ENCODE data around the gene GNAQ.

The GNAQ gene

GRCh38 chr9:77988630-77989029 is 43.0 kb downstream of the GNAQ start:
- no peak overlapping the region for H3K27ac ChIP-seq (ENCODE audit: low read depth, low read length)
- H3K27me3 ChIP-seq (ENCODE audit: control insufficient read depth, low read length): 0 out of 2 replicates have a peak, but pooled peaks cover 2% of the 10 kb centered on the region
- H3K36me3 ChIP-seq (ENCODE audit: control insufficient read depth, low read length): no peaks in the 10 kb centered on the region
- no peaks in the 10 kb centered on the region for H3K9me2 ChIP-seq (replicated peaks; ENCODE audit: control insufficient read depth, low read length)
- no peaks in the 10 kb centered on the region for H3K79me2 ChIP-seq (ENCODE audit: control insufficient read depth, low read length)
- TF ChIP-seq EZH2phosphoT487 (IDR thresholded peaks at IDR 0.05; ENCODE audit: borderline replicate concordance, low read length): no peak
- TF ChIP-seq, protein P1, sequence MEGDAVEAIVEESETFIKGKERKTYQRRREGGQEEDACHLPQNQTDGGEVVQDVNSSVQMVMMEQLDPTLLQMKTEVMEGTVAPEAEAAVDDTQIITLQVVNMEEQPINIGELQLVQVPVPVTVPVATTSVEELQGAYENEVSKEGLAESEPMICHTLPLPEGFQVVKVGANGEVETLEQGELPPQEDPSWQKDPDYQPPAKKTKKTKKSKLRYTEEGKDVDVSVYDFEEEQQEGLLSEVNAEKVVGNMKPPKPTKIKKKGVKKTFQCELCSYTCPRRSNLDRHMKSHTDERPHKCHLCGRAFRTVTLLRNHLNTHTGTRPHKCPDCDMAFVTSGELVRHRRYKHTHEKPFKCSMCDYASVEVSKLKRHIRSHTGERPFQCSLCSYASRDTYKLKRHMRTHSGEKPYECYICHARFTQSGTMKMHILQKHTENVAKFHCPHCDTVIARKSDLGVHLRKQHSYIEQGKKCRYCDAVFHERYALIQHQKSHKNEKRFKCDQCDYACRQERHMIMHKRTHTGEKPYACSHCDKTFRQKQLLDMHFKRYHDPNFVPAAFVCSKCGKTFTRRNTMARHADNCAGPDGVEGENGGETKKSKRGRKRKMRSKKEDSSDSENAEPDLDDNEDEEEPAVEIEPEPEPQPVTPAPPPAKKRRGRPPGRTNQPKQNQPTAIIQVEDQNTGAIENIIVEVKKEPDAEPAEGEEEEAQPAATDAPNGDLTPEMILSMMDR (IDR thresholded peaks at IDR 0.05; ENCODE audit: low read depth, low read length, poor library complexity, severe bottlenecking): no peak
- H3K4me2 ChIP-seq (ENCODE audit: low read length): no peak overlapping the region
- no peak overlapping the region for H3K4me3 ChIP-seq (ENCODE audit: low read length)
- H3K4me1 ChIP-seq (ENCODE audit: control insufficient read depth, low read length): no peaks in the 10 kb centered on the region
- H3K9me3 ChIP-seq (ENCODE audit: control insufficient read depth, insufficient read depth, low read length): no peaks in the 10 kb centered on the region
- H3F3A ChIP-seq (ENCODE audit: control insufficient read depth, insufficient read depth): no peaks in the 10 kb centered on the region
- no peaks in the 10 kb centered on the region for H4K20me1 ChIP-seq (ENCODE audit: control insufficient read depth, insufficient read depth, low read depth, low read length)

DNA sequence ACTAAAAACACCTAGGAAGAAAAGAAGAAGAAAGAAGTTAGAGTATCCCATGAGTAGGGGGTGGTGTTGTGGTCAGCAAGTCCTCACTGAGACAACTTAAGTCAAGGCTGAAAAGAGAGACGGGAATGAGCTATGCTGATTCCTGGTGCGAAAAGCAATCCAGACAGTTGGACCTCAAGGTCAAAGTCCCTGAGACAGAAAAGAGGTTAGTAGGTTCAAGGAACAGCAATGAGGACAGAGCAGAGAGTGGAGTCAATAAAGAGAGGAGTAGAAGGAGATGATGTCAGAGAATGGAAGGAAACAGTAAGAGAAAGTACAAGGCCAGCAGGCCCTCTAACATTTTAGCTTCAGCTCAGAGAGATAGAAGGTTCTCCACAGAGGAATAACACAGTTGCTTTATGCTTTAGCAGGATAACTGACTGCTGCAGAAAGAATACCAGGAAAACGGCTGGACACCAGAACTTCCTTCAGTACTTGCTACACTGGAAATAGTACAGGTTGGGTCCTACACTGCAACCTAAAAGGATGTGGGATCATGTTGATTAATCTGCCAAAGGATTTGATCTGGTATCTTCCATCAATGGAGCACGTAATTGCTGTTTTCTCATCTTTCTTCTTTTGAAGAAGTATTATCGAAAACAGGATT is 43.6 kb downstream of the GNAQ start:
- Histone ChIP-seq H4K20me1 (ENCODE audit: control insufficient read depth, insufficient read depth, low read depth, low read length) (no peaks in the 10 kb centered on the region), H3K9me3 (ENCODE audit: control insufficient read depth, insufficient read depth, low read length) (no peaks in the 10 kb centered on the region), H3K4me2 (ENCODE audit: low read length) (no peak overlapping the region), H3K4me3 (ENCODE audit: low read length) (no peak overlapping the region), H3K27me3 (ENCODE audit: control insufficient read depth, low read length) (0 out of 2 replicates have a peak, but pooled peaks cover 2% of the 10 kb centered on the region), H3F3A (ENCODE audit: control insufficient read depth, insufficient read depth) (no peaks in the 10 kb centered on the region), H3K9me2 (replicated peaks; ENCODE audit: control insufficient read depth, low read length) (no peaks in the 10 kb centered on the region), H3K4me1 (ENCODE audit: control insufficient read depth, low read length) (no peaks in the 10 kb centered on the region), H3K36me3 (ENCODE audit: control insufficient read depth, low read length) (no peaks in the 10 kb centered on the region), H3K79me2 (ENCODE audit: control insufficient read depth, low read length) (no peaks in the 10 kb centered on the region), H3K27ac (ENCODE audit: low read depth, low read length) (no peak overlapping the region)
- TF ChIP-seq EZH2phosphoT487 (IDR thresholded peaks at IDR 0.05; ENCODE audit: borderline replicate concordance, low read length): no peak
- TF ChIP-seq, protein P1 (IDR thresholded peaks at IDR 0.05; ENCODE audit: low read depth, low read length, poor library complexity, severe bottlenecking): no peak

- no peaks in the 10 kb centered on the region for H3K79me2 ChIP-seq (ENCODE audit: control insufficient read depth, low read length)
- H3K27ac ChIP-seq (ENCODE audit: low read depth, low read length): no peak overlapping the region
- H3K4me3 ChIP-seq (ENCODE audit: low read length): no peak overlapping the region
- H3K4me2 ChIP-seq (ENCODE audit: low read length): no peak overlapping the region
- no peaks in the 10 kb centered on the region for H3F3A ChIP-seq (ENCODE audit: control insufficient read depth, insufficient read depth)
- no peaks in the 10 kb centered on the region for H3K9me3 ChIP-seq (ENCODE audit: control insufficient read depth, insufficient read depth, low read length)
- H3K27me3 ChIP-seq (ENCODE audit: control insufficient read depth, low read length): 0 out of 2 replicates have a peak, but pooled peaks cover 2% of the 10 kb centered on the region
- TF ChIP-seq, protein P1 (IDR thresholded peaks at IDR 0.05; ENCODE audit: low read depth, low read length, poor library complexity, severe bottlenecking): no peak
- no peak for TF ChIP-seq EZH2phosphoT487 (IDR thresholded peaks at IDR 0.05; ENCODE audit: borderline replicate concordance, low read length)
- no peaks in the 10 kb centered on the region for H3K4me1 ChIP-seq (ENCODE audit: control insufficient read depth, low read length)
- H3K9me2 ChIP-seq (replicated peaks; ENCODE audit: control insufficient read depth, low read length): no peaks in the 10 kb centered on the region
- H3K36me3 ChIP-seq (ENCODE audit: control insufficient read depth, low read length): no peaks in the 10 kb centered on the region
- no peaks in the 10 kb centered on the region for H4K20me1 ChIP-seq (ENCODE audit: control insufficient read depth, insufficient read depth, low read depth, low read length)
Observed at GRCh38 chr9:77987081-77987656, 44.4 kb downstream of the GNAQ start.

Measured in DOHH2 (cell line).